ENCODE results near the gene DAGLA. TPM values are rescaled to one million over a fixed set of nuclear protein-coding genes. Genes with fewer than 3 reads are reported as not detected.

The DAGLA gene
- total and polyA plus RNA-seq, 2 experiments from 2014 or later: 1.3 TPM

- no peaks in the 10 kb centered on the region for H3F3A ChIP-seq (ENCODE audit: insufficient read depth)
- no peak overlapping the region for H2AFZ ChIP-seq
- DNase-seq: no peak
- H3K4me1 ChIP-seq (ENCODE audit: insufficient read depth): no peaks in the 10 kb centered on the region
- H3K27me3 ChIP-seq (replicated peaks; ENCODE audit: insufficient read depth): no peaks in the 10 kb centered on the region
- no peak overlapping the region for H3K9ac ChIP-seq
- no peaks in the 10 kb centered on the region for H3K9me3 ChIP-seq (ENCODE audit: low read depth)
- WGBS, 2 experiments (ENCODE audit: low coverage in 1 of 2, low lambda C conversion rate in 2 of 2, missing lambda C conversion rate in 2 of 2): 79 to 82% methylated on average over 27 of the region's 27 CpGs
- in situ Hi-C loops (cut with MboI): no loop called here
- TF ChIP-seq EZH2 (IDR thresholded peaks at IDR 0.05; ENCODE audit: insufficient read depth, poor library complexity, severe bottlenecking) (no peak), EZH2phosphoT487 (IDR thresholded peaks at IDR 0.05; ENCODE audit: insufficient read depth, low read depth) (no peak)
- H3K4me2 ChIP-seq (ENCODE audit: unreplicated experiment): no peak overlapping the region
- no peak overlapping the region for H3K27ac ChIP-seq
- H4K20me1 ChIP-seq (ENCODE audit: insufficient read depth): no peaks in the 10 kb centered on the region
- H3K9me2 ChIP-seq (ENCODE audit: insufficient read depth): no peaks in the 10 kb centered on the region
- no peaks in the 10 kb centered on the region for H3K36me3 ChIP-seq (ENCODE audit: low read depth)
- no peaks in the 10 kb centered on the region for H3K79me2 ChIP-seq (ENCODE audit: insufficient read depth)
- H3K4me3 ChIP-seq: no peak overlapping the region
Observed at GRCh38 chr11:61706452-61707400, 26.5 kb downstream of the DAGLA start.

GRCh38 chr11:61707574-61707973 lies 27.4 kb downstream of the DAGLA start:
- H3F3A ChIP-seq (ENCODE audit: insufficient read depth): no peaks in the 10 kb centered on the region

GRCh38 chr11:61709110-61709509 lies 28.9 kb downstream of the DAGLA start:
- WGBS, 2 experiments (ENCODE audit: low coverage in 1 of 2, low lambda C conversion rate in 2 of 2, missing lambda C conversion rate in 2 of 2): 90 to 92% methylated on average over 7 of the region's 7 CpGs
- no peak for TF ChIP-seq EZH2phosphoT487 (IDR thresholded peaks at IDR 0.05; ENCODE audit: insufficient read depth, low read depth)
- no peak for TF ChIP-seq EZH2 (IDR thresholded peaks at IDR 0.05; ENCODE audit: insufficient read depth, poor library complexity, severe bottlenecking)
- Histone ChIP-seq H2AFZ (no peak overlapping the region), H3K4me3 (no peak overlapping the region), H3K79me2 (ENCODE audit: insufficient read depth) (no peaks in the 10 kb centered on the region), H3K36me3 (ENCODE audit: low read depth) (no peaks in the 10 kb centered on the region), H3K9me3 (ENCODE audit: low read depth) (no peaks in the 10 kb centered on the region), H3K9me2 (ENCODE audit: insufficient read depth) (no peaks in the 10 kb centered on the region), H3F3A (ENCODE audit: insufficient read depth) (no peaks in the 10 kb centered on the region), H3K9ac (no peak overlapping the region), H3K27me3 (replicated peaks; ENCODE audit: insufficient read depth) (no peaks in the 10 kb centered on the region), H3K4me1 (ENCODE audit: insufficient read depth) (no peaks in the 10 kb centered on the region), H3K27ac (no peak overlapping the region), H3K4me2 (ENCODE audit: unreplicated experiment) (no peak overlapping the region), H4K20me1 (ENCODE audit: insufficient read depth) (no peaks in the 10 kb centered on the region)
- DNase-seq: no peak
- in situ Hi-C loops (cut with MboI): no loop called here

More at GRCh38 chr11:61707574-61707973, 27.4 kb downstream of the DAGLA start:
- no peaks in the 10 kb centered on the region for H3K79me2 ChIP-seq (ENCODE audit: insufficient read depth)
- H3K27me3 ChIP-seq (replicated peaks; ENCODE audit: insufficient read depth): no peaks in the 10 kb centered on the region
- no peak overlapping the region for H3K4me3 ChIP-seq
- DNase-seq: no peak
- in situ Hi-C loops (cut with MboI): no loop called here
- H3K9me2 ChIP-seq (ENCODE audit: insufficient read depth): no peaks in the 10 kb centered on the region
- H3K9me3 ChIP-seq (ENCODE audit: low read depth): no peaks in the 10 kb centered on the region
- WGBS, 2 experiments (ENCODE audit: low coverage in 1 of 2, low lambda C conversion rate in 2 of 2, missing lambda C conversion rate in 2 of 2): 90 to 92% methylated on average over 8 to 9 of the region's 9 CpGs
- no peak overlapping the region for H3K4me2 ChIP-seq (ENCODE audit: unreplicated experiment)
- H4K20me1 ChIP-seq (ENCODE audit: insufficient read depth): no peaks in the 10 kb centered on the region
- no peaks in the 10 kb centered on the region for H3K36me3 ChIP-seq (ENCODE audit: low read depth)
- H3K9ac ChIP-seq: no peak overlapping the region
- no peaks in the 10 kb centered on the region for H3K4me1 ChIP-seq (ENCODE audit: insufficient read depth)
- H2AFZ ChIP-seq: no peak overlapping the region
- TF ChIP-seq EZH2phosphoT487 (IDR thresholded peaks at IDR 0.05; ENCODE audit: insufficient read depth, low read depth) (no peak), EZH2 (IDR thresholded peaks at IDR 0.05; ENCODE audit: insufficient read depth, poor library complexity, severe bottlenecking) (no peak)
- no peak overlapping the region for H3K27ac ChIP-seq

- Histone ChIP-seq H3K9ac (no peak overlapping the region), H3K36me3 (ENCODE audit: low read depth) (no peaks in the 10 kb centered on the region), H3K4me2 (ENCODE audit: unreplicated experiment) (no peak overlapping the region), H3K27me3 (replicated peaks; ENCODE audit: insufficient read depth) (no peaks in the 10 kb centered on the region), H3F3A (ENCODE audit: insufficient read depth) (no peaks in the 10 kb centered on the region), H3K79me2 (ENCODE audit: insufficient read depth) (no peaks in the 10 kb centered on the region), H3K4me3 (no peak overlapping the region), H3K9me2 (ENCODE audit: insufficient read depth) (no peaks in the 10 kb centered on the region), H3K4me1 (ENCODE audit: insufficient read depth) (no peaks in the 10 kb centered on the region), H3K27ac (no peak overlapping the region), H3K9me3 (ENCODE audit: low read depth) (no peaks in the 10 kb centered on the region), H2AFZ (no peak overlapping the region), H4K20me1 (ENCODE audit: insufficient read depth) (no peaks in the 10 kb centered on the region)
- 50 to 54% methylated on average over 7 of the region's 7 CpGs for WGBS, 2 experiments (ENCODE audit: low coverage in 1 of 2, low lambda C conversion rate in 2 of 2, missing lambda C conversion rate in 2 of 2)
- in situ Hi-C loops (cut with MboI): no loop called here
- TF ChIP-seq EZH2phosphoT487 (IDR thresholded peaks at IDR 0.05; ENCODE audit: insufficient read depth, low read depth) (no peak), EZH2 (IDR thresholded peaks at IDR 0.05; ENCODE audit: insufficient read depth, poor library complexity, severe bottlenecking) (no peak)
- DNase-seq: no peak
Observed at GRCh38 chr11:61709572-61709971, 29.4 kb downstream of the DAGLA start.

Measured in GM23248 (cell line).